GM18499 (cell line): ENCODE measurements around the gene SKAP1.
"Not testable (repeated sequence)": the region's sequence is repeated elsewhere in the genome, so short reads cannot be mapped to it uniquely, and the experiment has no call there.

Source experiments
- ATAC-seq: cut with Tn5 transposase; IDR thresholded peaks from one replicate; pipeline ENCODE4 v1.9.1; 2021; ENCODE audit warnings: moderate number of reproducible peaks; ENCODE audit not compliant: insufficient read depth, unreplicated experiment

Gene SKAP1

DNA sequence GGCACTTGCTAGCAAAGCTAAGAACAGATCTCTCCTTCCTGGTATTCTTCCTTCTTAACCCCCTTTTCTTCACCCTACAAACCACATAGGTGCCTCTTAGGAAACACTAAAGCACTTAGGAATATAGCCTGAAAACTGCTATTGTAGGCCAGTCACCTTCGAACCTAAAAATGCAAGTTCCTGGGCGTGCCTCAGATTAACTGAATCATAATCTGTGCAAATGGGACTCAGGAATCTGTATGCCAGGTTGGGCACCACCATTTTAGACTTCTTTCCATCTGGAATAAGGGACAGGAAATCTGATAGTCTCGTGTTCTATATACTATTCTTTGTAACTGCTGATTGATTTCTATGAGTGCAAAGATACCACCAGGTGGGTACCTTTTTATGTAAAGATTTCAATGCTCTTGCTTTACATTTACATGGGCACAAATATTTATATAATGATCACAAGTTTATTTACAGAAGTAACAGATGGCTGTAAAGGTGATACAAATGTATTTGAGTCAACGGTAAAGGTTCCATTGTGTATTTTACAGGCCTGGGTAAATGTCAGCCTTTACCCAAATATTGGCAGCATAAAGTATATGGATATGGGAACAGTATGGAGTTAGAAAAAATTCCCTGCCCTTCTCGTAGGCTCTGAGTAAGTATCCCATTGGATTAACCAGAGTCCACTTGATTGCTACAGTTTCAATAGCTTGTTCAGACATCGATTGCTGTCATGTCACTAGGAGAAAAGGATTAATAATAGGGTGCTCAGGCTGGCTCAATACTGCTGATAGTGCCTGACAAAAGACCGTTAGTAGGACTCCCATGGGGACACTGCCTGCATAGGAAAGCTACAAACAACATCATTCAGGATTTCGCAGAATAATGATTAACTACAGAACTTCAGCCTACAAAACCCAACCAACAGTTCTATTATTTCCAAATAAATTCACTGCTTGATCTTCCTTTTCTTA, 197.7 kb downstream of the SKAP1 start:
- no peak for ATAC-seq

DNA sequence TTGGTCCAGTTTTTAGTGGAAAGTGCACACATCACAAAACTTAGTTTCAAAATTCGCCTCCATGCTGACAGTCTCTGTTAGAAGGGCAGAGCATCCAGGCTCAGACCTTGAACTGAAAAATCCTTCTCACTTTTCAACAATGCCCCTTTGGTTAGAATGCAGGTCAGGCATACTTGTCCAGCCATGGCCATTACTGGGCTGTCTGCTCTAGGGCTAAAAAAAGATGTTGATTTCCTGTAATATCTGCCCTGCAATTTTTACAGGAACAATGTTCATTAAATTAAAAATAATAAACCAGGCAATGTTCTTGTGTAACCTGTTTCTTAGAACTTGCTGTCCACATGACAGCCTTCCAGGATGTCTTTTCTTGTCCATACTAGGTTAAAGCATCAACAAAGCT, 200.1 kb downstream of the SKAP1 start:
- no peak for ATAC-seq

DNA sequence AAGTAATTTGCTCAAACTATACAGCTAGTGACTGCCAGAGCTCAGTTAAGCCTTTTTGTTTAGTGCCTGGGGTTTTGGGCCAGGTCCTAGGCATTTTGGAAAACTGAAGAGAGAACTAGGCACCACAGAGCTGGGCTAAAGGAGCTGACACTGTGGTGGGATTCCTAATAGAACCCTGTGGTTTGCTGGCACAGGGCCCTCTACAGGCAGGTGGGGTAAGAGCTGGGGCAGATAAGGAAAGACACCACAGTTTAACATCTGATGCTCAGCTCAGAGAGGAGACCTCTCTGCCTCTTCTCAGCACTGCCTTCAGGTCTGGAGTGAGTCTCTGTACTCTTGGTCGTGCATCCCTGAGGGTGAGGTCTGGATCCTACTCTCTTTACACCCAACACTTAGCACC, 201.3 kb downstream of the SKAP1 start:
- ATAC-seq: no peak

DNA sequence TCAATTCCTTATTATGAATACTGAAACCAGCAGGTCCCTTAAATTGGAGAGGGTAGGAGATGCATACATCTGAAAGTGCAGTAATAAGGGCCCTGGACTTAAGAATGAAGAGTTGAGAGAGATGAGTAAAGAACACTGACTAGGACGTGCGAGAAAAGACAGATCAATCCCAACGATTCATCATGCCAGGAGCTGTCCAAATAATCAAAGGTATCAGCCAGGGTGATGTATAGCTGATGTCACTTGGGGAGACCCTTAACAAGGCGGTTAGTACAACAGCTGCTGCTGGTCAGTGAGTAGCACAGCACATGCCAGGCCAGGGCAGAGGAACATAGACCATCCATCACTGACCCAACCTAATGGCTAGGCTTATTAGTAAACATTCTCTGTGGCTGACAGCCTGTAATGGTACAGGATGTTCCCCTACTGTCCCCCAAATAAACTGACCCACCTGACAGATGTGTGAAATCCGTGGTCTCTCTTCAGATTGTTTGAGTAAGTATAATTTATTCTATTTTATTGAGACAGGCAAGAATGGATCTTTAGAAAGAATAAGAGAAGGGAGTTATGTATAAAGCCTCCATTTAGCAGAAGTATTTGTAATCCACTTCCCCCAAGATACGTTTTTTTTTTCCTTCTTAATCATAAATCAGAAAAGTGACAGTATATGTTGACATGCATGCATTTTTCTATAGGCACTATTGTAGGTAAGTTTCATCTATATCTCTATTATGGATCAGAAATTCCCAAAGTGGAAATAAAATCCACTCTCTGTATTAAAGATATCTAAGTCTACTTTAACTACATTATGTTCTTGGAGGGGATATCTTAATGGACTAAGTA, 204.1 kb downstream of the SKAP1 start:
- ATAC-seq: no peak

DNA sequence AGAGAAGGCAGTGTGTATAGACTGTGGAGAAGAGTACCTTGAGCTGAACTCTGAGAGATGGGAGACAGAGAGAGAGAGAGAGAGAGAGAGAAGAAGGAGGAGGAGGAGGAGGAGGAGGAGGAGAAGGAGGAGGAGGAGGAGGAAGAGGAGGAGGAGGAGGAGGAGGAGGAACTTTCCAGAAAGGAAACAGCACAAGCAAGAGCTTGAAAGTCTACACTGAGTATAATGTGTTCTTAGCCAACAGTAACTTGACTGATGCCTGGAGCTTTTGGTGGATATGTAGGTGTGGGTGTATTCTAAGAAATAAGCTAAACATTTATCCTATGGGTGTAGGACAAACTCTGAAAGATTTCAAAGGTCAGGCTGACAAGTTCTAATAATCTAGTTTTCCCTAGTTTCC, 206.1 kb downstream of the SKAP1 start:
- ATAC-seq: no peak

DNA sequence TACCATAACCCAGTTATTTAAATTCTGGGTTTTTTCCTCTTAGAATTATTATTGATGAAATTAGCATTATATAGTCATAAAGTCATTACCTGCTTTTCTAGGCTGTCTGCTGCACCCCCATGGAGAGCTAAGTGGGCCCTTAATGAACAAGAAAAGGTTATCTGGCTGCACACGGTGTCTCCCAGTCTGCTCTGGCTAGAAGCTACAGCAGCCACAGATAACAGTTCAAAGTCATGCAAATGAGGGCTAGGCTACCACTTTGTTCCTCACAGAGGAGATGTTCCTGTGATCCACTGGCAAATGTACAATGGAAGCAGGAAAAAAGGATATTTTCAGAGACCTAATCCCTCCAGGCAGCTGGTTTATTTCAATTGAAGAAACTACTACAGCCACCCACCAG, 210.4 kb downstream of the SKAP1 start:
- ATAC-seq: no peak

DNA sequence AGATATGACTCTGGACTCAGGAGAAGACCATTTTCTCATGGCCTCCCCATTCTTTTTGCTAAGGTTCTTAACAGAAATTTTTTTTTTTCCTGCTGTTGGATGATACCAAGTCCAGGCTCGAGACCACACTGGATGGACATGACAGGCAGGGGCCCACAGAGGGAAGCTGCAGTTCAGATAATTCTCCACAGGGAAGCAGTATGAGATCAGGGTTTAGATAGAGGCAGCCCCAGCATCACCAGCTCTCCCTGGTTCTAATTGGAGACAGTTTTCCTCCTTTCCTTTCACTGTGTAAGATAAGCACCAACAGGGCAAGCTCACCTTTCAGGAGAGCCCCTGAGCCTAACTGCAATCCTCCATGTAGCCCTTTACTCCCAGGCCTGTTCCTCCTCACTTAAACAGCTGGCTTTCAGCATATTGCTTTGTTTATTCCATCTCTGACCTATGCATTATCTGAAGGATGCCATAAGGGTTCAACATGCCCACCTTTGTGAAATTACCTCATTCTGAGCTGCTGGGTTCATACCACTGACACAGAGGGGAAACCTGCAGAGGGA, 214.4 kb downstream of the SKAP1 start:
- no peak for ATAC-seq

DNA sequence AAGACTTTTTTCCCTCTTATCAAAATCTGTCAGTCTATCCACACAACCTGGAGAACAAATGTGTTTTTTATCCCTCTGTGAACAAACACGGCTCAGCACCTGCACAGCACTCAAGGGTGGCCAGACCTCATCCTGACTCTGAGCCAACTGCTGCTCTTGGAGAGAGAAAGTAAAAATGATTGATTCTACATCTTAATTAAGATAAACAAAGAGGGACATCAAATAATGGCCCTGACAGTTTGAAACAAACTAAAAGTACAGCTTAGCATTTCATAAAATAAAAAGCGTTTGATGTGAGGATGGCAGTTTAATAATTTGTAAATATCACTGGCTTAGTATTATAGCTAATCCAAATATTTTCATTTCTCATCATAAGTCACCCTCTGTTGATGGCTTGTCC, 216.2 kb downstream of the SKAP1 start:
- no peak for ATAC-seq

DNA sequence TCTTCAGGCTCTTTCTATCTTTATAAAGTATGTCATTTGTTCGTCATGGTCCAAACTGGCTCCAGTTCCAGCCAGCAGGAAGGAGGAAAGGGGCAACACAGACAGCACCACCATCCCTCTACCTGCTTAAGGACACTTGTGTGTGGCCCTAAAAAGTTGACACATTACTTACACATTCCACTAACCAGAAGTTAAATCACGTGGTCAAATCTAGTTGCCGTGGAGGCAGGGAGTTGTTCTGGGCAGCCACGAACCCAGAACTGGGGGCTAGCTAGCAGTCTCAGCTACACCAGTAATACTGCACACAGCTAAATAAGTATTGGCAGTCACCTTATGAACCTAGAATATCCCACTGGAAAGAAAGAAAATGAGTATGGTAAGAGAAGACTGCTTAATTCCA, 218.2 kb downstream of the SKAP1 start:
- ATAC-seq: no peak

DNA sequence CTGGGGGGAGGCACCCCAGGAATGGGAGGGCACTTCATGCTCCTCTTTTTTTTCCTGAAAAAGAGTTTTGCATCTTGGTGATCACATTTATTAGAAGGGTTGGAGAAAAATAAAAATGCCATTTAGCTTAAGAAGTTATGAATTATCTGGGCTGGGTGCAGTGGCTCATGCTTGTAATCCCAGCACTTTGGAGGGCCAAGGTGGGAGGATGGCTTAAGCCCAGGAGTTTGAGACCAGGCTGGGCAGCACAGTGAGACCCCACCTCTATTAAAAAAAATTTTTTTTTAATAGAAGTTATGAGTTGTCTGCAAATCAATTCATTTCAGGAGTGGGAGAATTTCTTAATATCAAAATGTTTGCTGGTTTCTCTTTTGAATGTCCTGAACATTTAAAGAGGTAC, 219.0 kb downstream of the SKAP1 start:
- ATAC-seq: no peak

DNA sequence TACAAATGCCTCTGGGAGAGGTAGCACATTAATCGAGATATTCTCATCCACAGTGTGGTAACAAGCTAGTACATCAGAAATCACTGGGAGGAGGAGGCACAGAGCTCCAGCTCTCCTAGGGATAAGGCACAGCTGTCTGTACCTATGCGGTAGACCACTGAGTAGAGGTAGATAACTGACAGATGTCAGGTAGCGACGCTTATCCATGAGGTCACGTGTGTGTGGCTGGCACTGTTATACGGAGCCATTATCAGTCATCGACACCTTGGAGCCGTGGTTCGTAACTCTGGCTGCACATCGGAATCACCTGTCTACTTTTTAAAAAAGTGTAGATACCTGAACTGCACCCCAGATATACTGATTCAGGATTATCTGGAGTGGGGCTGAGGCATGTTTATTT, 220.0 kb downstream of the SKAP1 start:
- no peak for ATAC-seq

DNA sequence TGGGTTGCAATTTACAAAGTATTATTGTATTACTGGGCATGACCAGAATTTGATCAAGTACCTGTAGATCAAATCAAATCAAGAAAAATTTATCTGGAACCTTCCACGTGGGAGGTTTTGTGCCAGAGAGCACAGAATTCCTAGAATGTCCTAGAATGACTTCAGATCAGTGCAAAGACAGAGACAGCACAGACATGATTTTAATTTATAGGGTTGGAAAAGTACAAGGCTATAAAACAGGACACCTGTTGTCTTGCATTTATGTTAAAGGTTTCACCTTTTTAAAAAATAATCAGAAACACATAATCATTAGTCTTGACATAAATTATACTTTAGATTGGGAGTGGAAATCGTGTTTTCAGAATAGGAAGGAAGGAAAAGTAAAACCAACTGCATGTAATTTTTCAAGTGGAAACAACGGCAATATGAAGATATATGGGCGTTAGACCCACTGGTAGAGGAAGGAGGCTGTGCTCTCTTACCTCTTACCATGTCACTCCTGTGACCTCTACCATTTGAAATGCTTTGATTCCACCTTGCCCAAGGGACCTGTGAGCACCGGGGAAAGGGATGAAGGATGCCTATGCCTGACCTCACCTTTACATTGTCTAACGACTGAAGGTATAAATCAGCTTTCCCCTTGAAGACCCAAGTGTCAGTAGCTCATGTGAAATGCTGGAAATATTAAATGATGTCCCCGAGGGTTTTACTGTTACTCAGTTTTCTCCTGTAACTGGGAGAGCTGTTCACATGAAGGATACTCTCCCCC, 222.1 kb downstream of the SKAP1 start:
- ATAC-seq: no peak

DNA sequence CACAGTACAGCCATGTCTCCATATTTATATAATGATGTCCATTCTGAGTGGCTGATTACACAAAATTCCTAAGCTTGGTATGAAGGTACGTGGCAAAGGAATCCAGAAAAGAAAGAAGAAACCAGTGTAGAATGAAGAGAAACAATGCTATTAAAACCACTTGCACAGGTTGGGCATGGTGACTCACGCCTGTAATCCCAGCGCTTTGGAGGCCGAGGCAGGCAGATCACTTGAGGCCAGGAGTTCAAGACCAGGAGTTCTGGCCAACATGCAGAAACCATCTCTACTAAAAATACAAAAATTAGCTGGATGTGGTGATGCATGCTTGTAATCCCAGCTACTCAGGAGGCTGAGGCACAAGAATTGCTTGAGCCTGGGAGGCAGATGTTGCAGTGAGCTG, 223.0 kb downstream of the SKAP1 start:
- not testable (repeated sequence) for ATAC-seq

DNA sequence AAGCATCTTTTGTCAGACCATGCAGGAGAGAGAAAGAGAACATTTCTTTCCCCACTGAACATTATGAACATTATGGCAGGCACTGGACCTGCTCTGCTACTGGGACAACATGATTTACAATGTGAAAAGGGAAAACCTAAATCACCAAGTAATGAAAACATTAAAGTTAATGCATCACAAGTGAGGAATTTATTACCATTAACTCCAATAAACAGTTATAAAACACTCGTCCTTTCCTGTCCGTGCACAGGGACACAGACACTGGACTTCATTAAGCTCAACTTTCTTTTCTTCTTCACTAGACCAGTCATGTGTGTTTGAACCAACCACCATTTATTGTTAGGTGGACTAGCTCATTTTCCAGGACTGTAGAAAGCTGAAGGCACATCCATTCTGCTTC, 227.1 kb downstream of the SKAP1 start:
- no peak for ATAC-seq

DNA sequence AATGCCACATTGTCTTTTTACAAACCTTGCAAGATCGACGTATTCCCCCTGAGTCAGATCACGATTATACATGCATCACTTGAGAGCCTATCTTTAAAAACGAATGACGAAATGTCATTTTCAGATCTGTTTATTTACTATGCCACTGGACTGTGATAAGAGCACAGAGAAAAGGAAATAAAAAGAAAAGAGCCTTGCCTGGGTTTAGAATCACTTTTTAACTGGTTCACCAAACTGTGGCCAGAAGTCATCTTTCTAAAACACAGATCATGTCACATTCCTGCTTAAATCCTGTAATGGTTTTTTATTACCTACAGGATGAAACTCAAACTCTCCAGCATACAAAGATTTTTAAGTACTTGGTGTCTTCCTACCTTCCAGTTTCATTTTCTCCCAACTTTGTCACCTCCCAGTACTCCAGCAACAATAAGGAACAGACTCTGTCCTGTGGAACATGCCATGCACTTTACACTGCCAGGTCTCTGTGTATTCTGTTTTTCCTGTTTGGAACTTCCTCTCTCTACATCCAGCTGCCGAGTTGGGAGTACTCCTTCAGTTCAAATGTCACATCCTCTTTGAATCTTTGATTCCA, 231.0 kb downstream of the SKAP1 start:
- ATAC-seq: no peak

DNA sequence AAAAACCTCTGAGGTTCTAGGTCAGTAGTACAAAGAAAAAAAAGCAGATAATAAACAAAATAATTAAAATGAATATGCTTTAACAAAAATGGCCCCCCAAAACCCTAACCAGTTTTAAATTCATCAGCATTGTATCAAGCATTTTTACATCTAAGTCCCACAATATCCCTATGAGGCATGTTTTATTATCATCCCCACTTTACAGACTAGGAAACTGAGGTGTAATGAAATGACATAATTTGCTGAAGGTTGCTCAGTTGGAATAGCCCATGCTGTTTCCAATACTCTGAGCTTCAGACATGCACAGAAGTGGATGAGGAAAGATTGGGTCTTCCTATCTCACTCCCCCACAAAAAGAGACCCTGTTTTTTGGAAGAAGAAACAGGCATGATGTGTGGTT, 234.1 kb downstream of the SKAP1 start:
- ATAC-seq: no peak

DNA sequence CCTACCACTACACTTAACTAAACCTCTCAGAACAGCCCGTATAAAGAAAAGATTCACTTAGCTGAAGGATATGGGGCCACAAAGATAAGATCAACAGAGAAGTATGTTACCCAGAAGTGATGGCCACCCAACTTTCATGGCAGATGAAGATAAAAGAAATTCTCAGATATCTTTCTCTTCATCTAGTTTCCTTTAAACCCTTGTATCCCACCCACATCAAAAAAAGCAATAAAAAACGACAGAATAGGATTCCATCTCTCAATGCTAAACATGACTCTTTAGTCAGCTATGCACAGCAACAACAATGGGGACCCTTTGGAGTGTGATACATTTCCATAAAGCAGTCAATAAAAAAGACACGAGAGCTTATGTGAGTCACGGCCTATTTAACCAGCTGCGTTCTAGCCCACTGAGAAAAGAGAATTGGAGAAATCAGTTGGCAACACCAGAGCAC, 235.9 kb downstream of the SKAP1 start:
- ATAC-seq: no peak

DNA sequence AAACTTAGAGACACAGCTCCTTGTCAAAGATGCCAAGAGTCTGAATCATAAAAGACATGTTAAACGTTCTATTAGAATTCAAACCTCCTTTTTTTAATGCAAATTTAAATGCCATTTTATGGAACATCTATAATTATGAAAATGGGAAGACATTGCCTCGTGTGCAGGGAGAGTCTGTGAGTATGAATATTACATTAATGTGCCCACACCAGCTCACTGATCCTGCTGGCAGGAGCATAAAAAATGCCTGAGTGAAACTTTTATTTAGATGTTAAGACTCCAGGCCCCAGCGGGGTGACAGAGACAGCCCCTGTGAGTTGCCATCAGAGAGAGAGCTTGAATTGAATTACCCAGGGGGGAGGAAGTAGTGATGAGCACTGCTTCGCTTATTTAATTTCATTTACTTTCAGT, 237.7 kb downstream of the SKAP1 start:
- no peak for ATAC-seq

DNA sequence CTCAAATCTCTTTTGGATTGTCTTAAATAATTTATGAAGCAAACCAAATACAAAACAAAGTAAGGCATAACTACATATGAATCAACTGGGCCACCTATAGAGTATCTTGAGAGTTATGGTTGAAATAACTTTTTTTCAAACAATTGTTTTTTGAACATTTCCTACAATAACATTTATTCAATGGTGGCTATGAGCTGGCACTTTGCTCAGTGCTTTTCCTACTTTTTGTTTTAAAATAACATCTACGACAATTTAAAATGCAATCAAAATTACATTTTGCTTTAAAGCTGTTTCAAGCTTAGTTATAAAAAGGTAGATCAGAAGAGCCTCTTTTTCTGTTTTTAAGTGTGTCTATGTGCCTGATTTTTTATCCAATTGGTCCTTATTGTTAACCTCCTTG, 238.7 kb downstream of the SKAP1 start:
- ATAC-seq: no peak

DNA sequence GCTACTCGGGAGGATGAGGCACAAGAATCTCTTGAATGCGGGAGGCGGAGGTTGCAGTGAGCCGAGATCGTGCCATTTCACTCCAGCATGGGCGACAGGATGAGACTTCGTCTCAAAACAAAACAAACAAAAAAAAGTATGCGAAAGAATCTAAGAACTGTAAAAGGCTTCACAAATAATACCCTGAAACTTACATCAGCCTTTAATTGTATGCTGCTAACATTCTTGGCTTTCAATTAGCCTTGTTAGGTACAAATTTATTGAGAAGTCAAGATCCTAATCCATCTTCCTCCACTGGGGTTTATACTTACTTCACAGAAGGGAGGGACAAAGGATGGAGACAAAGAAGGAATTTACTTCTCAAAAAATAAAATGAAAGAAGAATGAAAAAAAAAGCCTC, 239.1 kb downstream of the SKAP1 start:
- no peak for ATAC-seq
